HG03442 (cell line): ENCODE data around the gene CTNNBIP1.

Experiments used
- ATAC-seq: cut with Tn5 transposase; IDR thresholded peaks from one replicate; pipeline ENCODE4 v1.9.1; 2021; ENCODE audit warnings: mild to moderate bottlenecking, moderate library complexity; ENCODE audit not compliant: unreplicated experiment

The CTNNBIP1 gene

GRCh38 chr1:9905010-9905409 is 5.1 kb downstream of the CTNNBIP1 start:
- ATAC-seq: no peak

DNA sequence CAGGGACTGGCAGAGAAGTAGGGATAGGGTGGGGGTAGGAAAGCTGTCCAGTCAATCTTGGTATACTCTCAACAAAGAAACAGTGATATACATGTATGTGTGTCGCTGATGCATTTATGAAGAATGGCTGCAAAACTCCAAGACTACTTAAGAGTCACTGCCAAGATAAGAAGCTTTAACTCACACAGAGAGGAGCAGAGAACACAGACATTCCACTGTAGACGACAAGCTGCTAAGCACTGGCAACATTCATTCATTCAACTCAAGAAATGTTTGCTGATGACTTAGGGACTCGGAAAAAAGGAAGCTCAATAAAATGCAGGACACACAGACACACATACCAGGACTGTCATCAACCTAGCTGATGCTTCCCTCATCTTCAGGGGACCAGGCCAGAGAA is 5.5 kb downstream of the CTNNBIP1 start:
- no peak for ATAC-seq

- no peak for ATAC-seq
These were observed 6.1 kb downstream of the CTNNBIP1 start for GRCh38 chr1:9903801-9904527.

DNA sequence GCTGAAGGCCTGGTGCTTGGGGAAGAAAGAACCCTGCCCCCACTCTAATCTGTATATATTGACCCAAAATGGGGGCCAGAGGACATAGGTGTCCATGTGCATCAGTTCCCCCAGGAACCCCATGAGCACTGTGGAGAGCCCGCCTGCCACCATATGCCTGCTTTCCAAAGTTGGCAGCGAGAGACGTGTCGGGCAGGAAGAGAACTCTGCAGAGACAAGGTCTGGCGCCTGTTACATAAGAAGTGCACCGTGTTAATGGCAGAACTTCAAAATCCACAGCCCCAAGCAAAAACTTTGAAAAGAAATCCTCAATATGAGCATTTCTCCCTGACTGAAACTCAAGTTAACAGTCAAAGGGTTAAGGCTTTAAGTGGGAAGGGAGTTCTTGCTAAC is 8.0 kb downstream of the CTNNBIP1 start:
- ATAC-seq: no peak

DNA sequence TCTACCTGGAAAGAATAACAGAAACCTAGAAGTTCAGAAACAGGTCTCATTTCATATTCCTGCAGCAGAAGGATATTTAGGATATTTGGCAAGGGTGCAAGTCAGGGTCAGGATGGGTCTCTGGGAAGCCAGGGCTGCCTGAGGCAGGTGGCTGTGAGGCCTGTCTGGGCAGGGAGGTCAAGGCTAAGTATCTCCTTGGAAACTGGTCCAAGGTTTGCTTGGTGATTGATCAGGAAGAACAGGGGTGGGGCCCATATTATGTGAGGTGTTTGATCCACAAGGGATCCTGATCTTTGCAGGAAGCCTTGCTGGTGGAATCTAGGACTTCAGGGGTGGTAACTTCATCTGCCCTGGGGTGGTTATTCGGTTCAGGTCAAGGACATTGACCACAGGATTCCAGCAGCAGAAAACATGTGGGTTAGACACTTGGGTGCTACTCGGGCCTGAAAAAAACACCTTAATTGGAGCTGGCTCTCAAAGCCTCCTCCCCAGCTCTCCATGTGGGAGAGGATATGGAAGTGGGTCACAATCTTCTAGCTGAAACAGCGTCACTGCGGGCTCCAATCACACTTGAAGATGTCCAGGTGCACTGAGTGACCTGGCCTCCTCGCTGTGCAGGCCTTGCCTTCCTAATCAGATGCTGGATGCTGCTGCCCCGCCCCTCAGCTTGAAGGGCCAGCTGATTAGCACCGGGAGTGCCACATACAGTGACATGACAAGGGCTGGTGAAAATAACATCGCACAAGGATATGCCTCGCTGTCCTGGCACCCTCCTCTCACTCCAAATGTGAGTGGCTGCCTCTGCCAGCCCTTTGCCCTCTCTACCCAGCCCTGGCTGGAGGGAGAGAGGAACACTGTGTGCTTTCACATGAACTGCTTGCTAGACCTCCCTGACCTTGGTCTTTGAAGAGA is 8.7 kb downstream of the CTNNBIP1 start:
- ATAC-seq: no peak

DNA sequence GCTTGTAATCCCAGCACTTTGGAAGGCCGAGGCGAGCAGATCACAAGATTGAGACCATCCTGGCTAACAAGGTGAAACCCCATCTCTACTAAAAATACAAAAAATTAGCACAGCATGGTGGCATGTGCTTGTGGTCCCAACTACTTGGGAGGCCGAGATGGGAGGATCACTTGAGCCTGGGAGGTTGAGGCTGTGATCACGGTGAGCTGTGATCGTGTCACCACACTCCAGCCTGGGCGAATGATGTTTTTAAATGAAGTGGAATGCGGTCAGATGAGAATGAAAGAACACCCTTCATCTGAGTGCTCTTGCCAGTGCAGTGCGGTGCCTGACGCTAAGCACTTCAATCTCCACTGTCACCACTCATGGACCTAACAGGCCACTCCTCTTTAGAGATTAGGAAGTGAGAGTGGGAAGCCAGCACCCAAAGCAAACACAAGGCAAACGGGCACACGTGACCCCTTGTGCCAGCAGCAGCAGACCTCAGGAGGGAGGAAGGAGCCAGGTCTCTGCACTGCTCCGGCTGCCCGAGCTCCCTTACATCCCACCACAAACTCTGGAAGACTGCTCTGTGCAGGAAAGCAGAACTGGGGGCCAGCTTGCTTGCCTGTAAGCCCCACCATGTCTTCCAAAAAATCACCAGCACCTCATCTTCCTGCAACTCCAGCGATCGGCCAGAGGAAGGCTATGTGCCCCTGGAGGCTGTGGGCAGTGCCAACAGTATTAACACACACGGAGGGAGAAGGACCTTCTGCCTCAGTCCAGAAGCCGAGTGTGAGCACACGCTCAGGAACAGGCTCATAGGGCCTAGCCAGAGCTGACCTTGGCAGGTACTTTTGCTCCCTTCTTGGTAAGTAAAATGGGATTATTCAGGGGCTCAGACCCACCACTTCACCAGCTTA is 9.7 kb downstream of the CTNNBIP1 start:
- ATAC-seq: no peak

DNA sequence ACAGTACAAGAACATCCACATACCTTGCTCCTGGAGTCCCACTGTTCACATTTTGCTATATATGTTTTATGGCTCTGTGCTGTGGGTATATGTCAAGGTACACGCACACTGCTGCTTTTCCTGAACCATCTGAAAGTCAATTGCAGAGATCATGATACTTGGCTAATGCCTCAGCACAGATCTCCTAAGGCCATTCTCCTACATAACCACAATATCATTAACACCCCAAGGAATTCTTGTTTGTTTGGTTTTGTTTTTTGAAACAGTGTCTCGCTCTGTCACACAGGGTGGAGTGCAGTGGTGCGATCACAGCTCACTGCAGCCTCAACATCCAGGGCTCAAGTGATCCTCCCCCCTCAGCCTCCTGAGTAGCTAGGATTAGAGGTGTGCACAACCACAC is 16.0 kb downstream of the CTNNBIP1 start:
- ATAC-seq: no peak

DNA sequence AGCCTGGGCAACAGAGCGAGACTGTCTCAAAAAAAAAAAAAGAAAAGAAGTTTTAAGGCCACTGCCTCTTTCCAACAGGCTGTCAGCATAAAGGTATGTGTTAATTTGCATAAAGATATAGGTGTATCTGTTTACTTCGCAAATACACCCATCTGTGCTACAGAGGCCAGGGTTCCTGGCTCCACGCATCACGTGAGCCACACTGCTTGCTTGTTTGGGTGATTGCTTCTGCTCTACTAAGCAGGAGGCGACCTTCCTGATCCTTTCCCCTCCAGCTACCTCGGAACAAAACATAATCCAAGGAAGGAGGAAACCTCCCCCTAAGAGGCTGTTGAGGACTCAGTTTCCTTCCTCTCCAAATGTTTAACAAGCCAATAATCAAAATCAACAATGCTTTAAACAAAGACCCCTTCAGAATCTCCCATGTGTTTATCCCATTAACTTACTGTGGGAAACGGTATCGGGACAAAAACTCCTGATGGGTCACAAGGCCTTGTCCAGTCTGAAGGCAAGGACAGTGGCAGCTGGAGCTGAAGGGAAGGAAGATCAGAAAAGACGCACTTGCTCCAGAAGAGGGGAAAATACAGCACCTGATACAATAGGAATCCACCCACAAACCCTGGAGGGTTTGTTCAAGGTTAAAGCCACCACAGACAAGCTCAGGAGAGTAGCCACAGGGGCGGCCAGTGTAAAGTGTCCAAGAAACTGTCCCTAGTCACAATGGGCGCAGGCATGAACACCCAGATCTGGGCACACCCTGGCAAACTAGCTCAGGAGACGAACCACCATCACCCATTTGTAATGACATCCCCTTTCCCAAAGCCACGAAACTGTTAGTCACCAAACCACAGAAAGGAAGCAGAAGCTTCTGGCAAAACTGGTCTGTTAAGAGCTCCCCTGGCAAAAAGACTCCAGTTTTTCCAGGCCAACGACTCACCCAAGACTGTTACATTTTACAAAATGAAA is 17.2 kb downstream of the CTNNBIP1 start:
- ATAC-seq: no peak

GRCh38 chr1:9891207-9891606 is 18.9 kb downstream of the CTNNBIP1 start:
- no peak for ATAC-seq

DNA sequence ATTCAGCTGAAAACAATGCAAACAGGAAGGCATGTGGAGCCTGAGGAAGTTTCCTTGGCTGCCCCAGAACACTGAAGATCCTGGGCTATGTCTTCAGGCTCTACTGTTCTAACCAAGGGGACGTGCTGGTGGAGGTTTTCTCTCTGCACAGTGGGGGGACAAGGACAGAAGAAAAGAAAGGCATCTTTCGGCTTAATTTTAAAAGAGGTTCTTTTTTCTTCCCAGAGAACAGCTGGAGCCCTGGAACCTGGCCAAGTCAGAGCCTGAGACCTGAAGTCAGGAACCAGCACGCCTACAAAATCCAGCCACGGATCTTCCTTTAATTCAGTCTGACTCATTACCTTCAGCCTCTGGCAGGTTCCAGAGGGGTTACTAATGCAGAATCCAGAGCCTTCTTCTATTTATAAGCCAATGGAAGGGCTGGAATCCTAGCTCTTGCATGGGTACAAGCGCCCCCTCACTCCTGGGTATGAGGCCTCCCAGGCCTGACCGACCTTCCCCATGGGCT is 19.8 kb downstream of the CTNNBIP1 start:
- ATAC-seq: no peak

- ATAC-seq: no peak
These were observed 20.7 kb downstream of the CTNNBIP1 start for GRCh38 chr1:9889411-9889810.

DNA sequence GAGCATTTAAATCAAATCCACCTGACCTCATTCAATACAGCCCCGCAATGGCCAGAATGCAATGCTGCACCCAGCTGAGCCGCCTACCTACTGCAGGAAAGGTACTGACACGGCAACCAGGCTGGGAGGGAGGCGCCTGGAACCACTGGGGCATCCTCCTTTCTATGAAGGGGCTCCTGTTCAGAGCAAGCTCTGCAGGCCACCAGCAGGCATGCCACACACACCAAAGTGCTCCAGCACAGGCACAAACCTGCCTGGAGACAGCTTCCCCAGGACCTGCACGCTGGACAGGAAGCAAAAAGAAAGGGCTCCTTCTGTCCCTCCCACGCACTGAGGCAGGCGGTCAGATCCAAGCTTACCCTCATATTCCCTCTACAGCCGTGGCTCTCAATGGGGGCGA is 21.2 kb downstream of the CTNNBIP1 start:
- ATAC-seq: no peak

DNA sequence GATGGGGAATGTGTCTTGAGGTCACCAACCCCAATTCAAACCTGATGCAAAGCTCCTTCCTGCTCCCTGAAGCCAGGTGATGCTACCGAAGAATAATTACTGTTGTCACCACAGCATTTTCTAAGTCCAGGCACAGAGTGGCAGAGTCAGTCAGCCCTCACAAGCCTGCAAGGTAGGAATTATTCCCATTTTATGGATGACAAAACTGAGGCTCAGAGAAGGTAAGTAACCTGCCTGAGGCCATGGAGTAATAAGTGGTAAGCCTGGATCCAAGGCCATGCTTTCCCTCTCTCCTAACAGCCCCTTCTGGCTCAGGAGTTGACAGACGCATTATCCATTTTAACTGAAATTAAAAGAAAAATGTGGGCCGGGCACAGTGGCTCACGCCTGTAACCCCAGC is 23.0 kb downstream of the CTNNBIP1 start:
- no peak for ATAC-seq

DNA sequence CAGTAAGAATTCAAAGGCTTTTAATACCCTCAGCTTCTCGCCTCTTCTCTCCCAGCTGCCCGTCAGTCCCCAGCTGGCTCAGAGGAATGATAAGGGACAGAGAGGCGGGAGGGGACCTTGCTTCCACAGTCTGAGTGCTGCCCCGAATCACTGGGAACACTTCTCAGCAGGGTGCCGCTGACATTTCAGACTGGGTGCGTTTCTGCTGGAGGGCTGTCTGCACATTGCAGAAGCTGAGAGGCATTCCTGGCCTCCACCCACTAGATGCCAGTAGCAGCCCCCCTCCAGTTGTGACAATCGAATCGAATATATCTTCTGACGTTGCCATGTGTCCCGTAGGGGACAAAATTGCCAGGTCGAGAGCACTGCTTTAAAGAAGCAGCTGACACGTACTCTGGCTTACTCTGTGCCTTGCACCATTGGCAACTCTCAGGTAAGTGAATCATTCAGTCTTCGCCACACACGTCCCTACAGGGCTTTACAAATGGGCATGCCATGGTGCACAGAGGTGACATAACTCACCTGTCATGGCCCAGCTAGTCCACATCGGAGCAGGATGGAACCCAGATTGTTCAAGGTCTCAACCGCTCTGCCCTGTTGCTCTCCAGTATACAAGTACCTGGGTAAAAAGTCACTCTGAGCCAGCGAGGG is 23.9 kb downstream of the CTNNBIP1 start:
- no peak for ATAC-seq

GRCh38 chr1:9884805-9885204 is 25.3 kb downstream of the CTNNBIP1 start:
- ATAC-seq: no peak

- no peak for ATAC-seq
These were observed 26.3 kb downstream of the CTNNBIP1 start for GRCh38 chr1:9883585-9884449.

- no peak for ATAC-seq
These were observed 27.1 kb downstream of the CTNNBIP1 start for GRCh38 chr1:9882945-9883303.

DNA sequence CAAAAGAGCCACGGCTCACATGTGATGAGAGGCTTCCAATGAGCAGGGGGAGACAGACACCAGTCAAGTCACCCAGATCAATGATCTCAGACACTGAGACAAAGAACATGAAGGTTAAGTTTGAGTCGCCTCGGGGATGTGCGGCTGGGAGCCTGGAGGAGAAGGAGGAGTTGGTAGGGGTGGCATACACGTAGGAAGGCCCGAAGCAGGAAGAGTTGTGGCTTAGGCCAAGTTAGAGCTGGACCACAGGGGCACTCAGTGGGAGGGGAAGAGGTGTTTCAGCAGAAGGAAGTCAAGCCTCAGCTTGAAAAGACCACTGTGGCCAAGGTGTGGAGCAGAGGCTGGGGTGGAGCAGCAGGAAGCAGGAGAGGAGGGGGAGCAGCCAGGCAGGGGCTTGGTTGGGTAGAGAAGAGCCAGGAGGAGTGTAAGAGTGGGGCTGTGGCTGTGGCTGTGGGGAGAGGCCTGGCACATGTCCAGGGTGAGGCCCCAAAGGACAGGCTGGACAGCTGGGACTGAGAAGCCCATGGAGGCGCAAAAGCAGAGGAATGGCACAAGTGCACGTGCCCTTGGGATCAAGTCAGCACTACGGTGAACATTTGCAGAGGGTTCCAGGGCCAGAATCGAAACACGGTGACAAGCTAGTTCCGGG is 27.6 kb downstream of the CTNNBIP1 start:
- no peak for ATAC-seq
